ENCODE results near the gene GNB1.

Gene GNB1

DNA sequence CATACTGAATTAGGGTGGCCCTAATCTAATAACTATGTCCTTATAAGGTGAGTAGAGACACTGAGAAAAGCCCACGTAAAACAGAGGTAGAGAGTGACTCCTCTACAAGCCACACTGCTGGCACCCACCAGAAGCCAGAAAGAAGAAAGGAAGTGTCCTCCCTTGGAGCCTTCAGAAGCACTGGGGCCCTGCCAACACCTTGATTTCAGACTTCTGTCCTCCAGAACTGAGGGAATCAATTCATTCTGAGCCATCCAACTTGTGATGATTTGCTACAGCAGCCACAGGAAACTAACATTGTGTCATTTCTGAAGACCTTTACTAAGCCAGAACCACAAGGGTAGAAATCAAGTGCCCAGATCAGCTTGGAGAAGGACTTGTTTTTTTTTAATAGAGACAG, 15.0 kb downstream of the GNB1 start:
- no peak overlapping the region for H3K4me3 ChIP-seq (ENCODE audit: severe bottlenecking)
- no peaks in the 10 kb centered on the region for H3K9me3 ChIP-seq (ENCODE audit: severe bottlenecking)
- DNase-seq (ENCODE audit: low spot score) (no peak), ATAC-seq (ENCODE audit: low read depth) (no peak)
- no peaks in the 10 kb centered on the region for H3K4me1 ChIP-seq (ENCODE audit: insufficient read depth, poor library complexity, severe bottlenecking)
- TF ChIP-seq, protein P1, sequence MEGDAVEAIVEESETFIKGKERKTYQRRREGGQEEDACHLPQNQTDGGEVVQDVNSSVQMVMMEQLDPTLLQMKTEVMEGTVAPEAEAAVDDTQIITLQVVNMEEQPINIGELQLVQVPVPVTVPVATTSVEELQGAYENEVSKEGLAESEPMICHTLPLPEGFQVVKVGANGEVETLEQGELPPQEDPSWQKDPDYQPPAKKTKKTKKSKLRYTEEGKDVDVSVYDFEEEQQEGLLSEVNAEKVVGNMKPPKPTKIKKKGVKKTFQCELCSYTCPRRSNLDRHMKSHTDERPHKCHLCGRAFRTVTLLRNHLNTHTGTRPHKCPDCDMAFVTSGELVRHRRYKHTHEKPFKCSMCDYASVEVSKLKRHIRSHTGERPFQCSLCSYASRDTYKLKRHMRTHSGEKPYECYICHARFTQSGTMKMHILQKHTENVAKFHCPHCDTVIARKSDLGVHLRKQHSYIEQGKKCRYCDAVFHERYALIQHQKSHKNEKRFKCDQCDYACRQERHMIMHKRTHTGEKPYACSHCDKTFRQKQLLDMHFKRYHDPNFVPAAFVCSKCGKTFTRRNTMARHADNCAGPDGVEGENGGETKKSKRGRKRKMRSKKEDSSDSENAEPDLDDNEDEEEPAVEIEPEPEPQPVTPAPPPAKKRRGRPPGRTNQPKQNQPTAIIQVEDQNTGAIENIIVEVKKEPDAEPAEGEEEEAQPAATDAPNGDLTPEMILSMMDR (IDR thresholded peaks at IDR 0.05; ENCODE audit: poor library complexity, severe bottlenecking) = no peak
- H3K27ac ChIP-seq (ENCODE audit: poor library complexity, severe bottlenecking) = no peak overlapping the region
- peaks cover 59% of the 10 kb centered on the region for H3K36me3 ChIP-seq (ENCODE audit: low read depth)
- no peaks in the 10 kb centered on the region for H3K27me3 ChIP-seq (ENCODE audit: insufficient read depth, poor library complexity, severe bottlenecking)

DNA sequence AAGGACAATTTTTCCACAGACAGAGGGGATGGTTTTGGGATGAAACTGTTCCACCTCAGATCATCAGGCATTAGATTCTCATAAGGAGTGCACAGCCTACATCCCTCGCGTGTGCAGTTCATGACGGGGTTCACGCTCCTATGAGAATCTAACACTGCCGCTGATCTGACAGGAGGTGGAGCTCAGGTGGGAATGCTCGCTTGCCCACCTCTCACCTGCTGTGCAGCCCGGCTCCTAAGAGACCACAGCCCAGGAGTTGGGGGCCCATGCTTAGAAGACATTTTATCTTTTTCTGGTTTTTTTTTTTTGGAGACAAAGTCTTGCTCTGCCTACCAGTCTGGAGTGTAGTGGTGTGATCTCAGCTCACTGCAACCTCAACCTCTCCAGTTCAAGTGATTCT, 16.0 kb downstream of the GNB1 start:
- no peak overlapping the region for H3K27ac ChIP-seq (ENCODE audit: poor library complexity, severe bottlenecking)
- H3K4me3 ChIP-seq (ENCODE audit: severe bottlenecking) = no peak overlapping the region
- peaks cover 58% of the 10 kb centered on the region for H3K36me3 ChIP-seq (ENCODE audit: low read depth)
- ATAC-seq (ENCODE audit: low read depth) = no peak
- H3K9me3 ChIP-seq (ENCODE audit: severe bottlenecking) = no peaks in the 10 kb centered on the region
- no peaks in the 10 kb centered on the region for H3K4me1 ChIP-seq (ENCODE audit: insufficient read depth, poor library complexity, severe bottlenecking)
- H3K27me3 ChIP-seq (ENCODE audit: insufficient read depth, poor library complexity, severe bottlenecking) = no peaks in the 10 kb centered on the region
- TF ChIP-seq, protein P1 (IDR thresholded peaks at IDR 0.05; ENCODE audit: poor library complexity, severe bottlenecking) = no peak
- DNase-seq (ENCODE audit: low spot score) = no peak

DNA sequence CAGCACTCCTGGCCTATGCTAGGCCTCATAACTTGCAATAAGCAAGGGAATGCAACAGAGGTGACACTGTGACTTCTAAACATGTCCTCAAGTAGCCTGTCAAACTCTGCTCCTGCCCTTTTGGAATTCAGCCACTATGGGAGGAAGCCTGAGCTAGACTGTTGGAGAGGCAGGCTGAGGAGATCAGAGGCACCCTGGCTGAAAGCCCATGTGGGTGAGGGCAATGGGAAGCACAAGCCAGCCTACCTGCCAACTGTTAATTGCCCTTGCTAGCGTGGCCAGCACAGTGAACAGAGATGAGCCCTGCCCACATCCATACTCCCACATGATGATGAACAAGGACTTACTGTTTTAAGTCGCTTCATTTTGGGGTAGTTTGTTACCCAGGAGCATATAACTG, 17.7 kb downstream of the GNB1 start:
- Histone ChIP-seq H3K27ac (ENCODE audit: poor library complexity, severe bottlenecking) (no peak overlapping the region), H3K4me1 (ENCODE audit: insufficient read depth, poor library complexity, severe bottlenecking) (no peaks in the 10 kb centered on the region), H3K9me3 (ENCODE audit: severe bottlenecking) (no peaks in the 10 kb centered on the region), H3K36me3 (ENCODE audit: low read depth) (peaks cover 45% of the 10 kb centered on the region), H3K4me3 (ENCODE audit: severe bottlenecking) (no peak overlapping the region), H3K27me3 (ENCODE audit: insufficient read depth, poor library complexity, severe bottlenecking) (no peaks in the 10 kb centered on the region)
- ATAC-seq (ENCODE audit: low read depth) (no peak), DNase-seq (ENCODE audit: low spot score) (no peak)
- TF ChIP-seq, protein P1 (IDR thresholded peaks at IDR 0.05; ENCODE audit: poor library complexity, severe bottlenecking) = no peak

DNA sequence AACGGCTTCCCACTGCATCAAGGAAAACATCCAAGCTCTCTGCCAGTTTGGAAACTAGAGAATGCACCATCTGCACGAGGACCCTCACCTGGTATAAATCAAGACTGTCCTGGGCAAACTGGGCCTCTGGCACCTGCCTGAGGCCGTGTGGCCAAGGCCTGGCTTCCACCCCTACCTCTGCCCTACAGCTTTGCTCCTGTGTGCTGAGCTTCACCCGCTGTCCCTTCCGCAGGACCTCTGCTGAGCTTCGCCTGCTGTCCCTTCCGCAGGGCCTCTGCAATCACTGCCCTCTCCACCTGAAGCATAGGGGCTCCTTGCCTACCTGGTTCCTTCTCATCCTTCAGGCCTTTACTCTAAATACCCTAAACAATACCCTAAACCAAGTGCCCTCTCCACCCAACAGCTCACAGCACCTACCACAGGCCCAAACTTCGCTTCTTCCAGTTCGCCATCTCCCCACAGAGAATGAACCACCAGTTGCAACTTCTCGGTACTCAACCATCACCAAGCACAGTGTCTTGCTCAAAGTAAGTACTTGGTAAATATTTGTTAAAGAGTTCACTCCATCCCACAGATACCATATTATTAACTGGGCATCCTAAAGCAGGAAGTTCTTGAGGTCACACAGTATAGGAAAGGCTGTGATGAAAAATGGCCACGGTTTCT, 18.4 kb downstream of the GNB1 start:
- H3K4me3 ChIP-seq (ENCODE audit: severe bottlenecking) = no peak overlapping the region
- H3K36me3 ChIP-seq (ENCODE audit: low read depth) = peaks cover 42% of the 10 kb centered on the region
- no peak for DNase-seq (ENCODE audit: low spot score)
- ATAC-seq (ENCODE audit: low read depth) = no peak
- H3K27ac ChIP-seq (ENCODE audit: poor library complexity, severe bottlenecking) = no peak overlapping the region
- no peaks in the 10 kb centered on the region for H3K4me1 ChIP-seq (ENCODE audit: insufficient read depth, poor library complexity, severe bottlenecking)
- H3K9me3 ChIP-seq (ENCODE audit: severe bottlenecking) = no peaks in the 10 kb centered on the region
- TF ChIP-seq, protein P1 (IDR thresholded peaks at IDR 0.05; ENCODE audit: poor library complexity, severe bottlenecking) = no peak
- no peaks in the 10 kb centered on the region for H3K27me3 ChIP-seq (ENCODE audit: insufficient read depth, poor library complexity, severe bottlenecking)

DNA sequence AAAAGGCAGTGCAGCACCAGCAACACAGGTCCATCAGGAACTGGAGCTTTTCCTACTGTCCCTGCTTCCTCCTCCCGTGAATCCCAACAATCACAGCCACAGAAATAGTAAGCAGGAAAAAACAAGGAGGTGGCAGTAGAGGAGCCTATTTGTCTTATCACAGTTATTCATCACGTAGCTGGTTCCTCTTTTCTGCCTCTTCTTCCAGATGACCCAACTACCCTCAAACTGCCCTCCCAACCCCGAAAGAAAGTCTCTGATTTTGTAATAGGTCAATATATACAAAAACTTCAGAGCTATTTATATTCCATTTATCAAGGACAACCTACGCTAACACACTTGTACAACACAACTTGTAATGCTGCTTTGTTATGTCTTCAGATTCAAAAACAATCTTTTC, 21.4 kb downstream of the GNB1 start:
- DNase-seq (ENCODE audit: low spot score) (no peak), ATAC-seq (ENCODE audit: low read depth) (no peak)
- H3K36me3 ChIP-seq (ENCODE audit: low read depth) = peaks cover 22% of the 10 kb centered on the region
- TF ChIP-seq, protein P1 (IDR thresholded peaks at IDR 0.05; ENCODE audit: poor library complexity, severe bottlenecking) = no peak
- no peaks in the 10 kb centered on the region for H3K27me3 ChIP-seq (ENCODE audit: insufficient read depth, poor library complexity, severe bottlenecking)
- no peak overlapping the region for H3K27ac ChIP-seq (ENCODE audit: poor library complexity, severe bottlenecking)
- H3K4me1 ChIP-seq (ENCODE audit: insufficient read depth, poor library complexity, severe bottlenecking) = no peaks in the 10 kb centered on the region
- H3K4me3 ChIP-seq (ENCODE audit: severe bottlenecking) = no peak overlapping the region
- H3K9me3 ChIP-seq (ENCODE audit: severe bottlenecking) = no peaks in the 10 kb centered on the region

Data from RWPE2 (cell line).